HepG2 (cell line): Measurements from ENCODE around the gene GPLD1.

Source experiments
- EZH2 ChIP-seq: conservative IDR thresholded peaks from 2 replicates; pipeline ENCODE4 v1.6.1; 2012; ENCODE audit warnings: mild to moderate bottlenecking, low read depth, low read length, moderate library complexity
- HDAC2 ChIP-seq: sonication (generic); formaldehyde crosslinking; IDR thresholded peaks from 2 replicates; pipeline ENCODE4 v1.4.0; 2020; ENCODE audit warnings: missing genetic modification reagents
- NFYB ChIP-seq: sonication (generic); formaldehyde crosslinking; IDR thresholded peaks from 2 replicates; pipeline ENCODE4 v1.4.0; 2020; ENCODE audit warnings: missing genetic modification reagents

DNA sequence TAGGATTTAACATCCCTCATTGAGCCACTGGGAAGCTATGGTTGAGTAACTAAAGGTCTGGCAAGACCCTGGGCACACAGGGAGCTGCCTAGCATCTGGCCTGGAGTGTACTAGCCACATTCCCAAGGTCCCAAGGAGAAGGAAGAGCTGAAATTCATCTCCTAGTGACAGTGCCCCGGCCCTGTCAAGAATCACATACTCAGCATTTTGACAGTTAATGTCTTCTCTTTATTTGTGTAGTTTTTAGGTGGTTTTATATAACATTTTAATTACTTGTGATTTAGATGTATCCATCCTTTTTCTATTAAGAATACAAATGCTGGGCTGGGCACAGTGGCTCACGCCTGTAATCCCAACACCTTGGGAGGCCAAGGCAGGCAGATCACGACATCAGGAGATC lies 45.8 kb upstream of the GPLD1 start:
- TF ChIP-seq HDAC2 (CRISPR knock-in tag) (no peak), NFYB (no peak), EZH2 (no peak)
